Retinal pigment epithelial cell (primary cell): ENCODE results near the gene FSTL4.
"Not testable (repeated sequence)": the region's sequence is repeated elsewhere in the genome, so short reads cannot be mapped to it uniquely, and the experiment has no call there.

Experiments
- DNase-seq: peaks from one replicate; pipeline ENCODE4 v3.0.0-alpha.2; 2010; ENCODE audit warnings: low read depth
- H3K4me3 ChIP-seq: 2 replicates; pipeline ENCODE4 v1.5.1; 2011; ENCODE audit warnings: mild to moderate bottlenecking, low read length, control low read depth, moderate library complexity
- CTCF ChIP-seq: conservative IDR thresholded peaks from 2 replicates; pipeline ENCODE4 v1.5.1; 2011; ENCODE audit warnings: low read depth, low read length, control low read depth, inconsistent platforms

Gene FSTL4

DNA sequence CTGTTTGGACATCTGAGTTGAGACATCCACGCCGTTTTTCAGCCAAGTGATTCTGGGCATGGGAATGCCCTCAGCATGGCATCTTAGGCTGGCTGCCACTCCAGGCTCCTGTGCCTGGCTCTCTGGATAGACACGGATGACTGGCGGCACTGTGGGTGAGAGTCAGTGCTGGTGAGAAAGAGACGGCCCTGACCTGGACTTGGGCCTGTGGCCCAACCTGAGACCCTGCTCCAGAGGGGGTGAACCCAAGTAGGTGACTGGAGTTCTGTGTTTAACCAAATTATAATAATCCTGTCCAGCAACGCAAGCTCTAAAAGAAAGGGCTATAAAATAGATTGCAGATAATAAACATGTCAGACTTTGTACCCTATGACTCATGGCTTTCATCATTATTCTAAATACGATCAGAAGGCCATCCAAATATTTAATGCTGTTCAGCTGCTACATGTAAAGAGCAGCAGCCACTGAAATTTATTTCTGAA lies 386.6 kb downstream of the FSTL4 start:
- TF ChIP-seq CTCF: no peak
- no peak for DNase-seq
- H3K4me3 ChIP-seq: no peak overlapping the region

GRCh38 chr5:133222979-133223378 lies 389.4 kb downstream of the FSTL4 start:
- H3K4me3 ChIP-seq: no peak overlapping the region
- TF ChIP-seq CTCF: no peak
- no peak for DNase-seq

DNA sequence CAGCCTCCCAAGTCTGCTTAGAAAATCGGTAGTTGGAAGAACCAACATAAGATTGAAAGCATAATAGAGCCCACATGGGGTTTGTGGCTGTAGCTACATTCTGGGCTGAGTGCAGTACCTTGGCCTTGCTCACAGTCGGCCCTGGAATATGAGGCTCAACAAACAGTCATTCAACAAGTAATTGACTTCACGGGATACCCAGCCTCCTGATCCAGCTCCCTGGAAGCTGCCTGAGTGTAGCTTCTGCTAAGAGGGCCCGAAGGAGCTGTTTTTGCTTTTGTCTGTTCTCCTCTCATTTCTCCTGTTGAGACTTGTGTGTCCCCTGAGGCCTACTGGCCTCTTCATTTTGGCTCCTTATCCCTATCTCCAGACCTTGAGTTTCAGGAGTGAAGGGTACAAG lies 389.8 kb downstream of the FSTL4 start:
- DNase-seq: no peak
- no peak for TF ChIP-seq CTCF
- no peak overlapping the region for H3K4me3 ChIP-seq

- no peak for TF ChIP-seq CTCF
- no peak for DNase-seq
- H3K4me3 ChIP-seq: no peak overlapping the region
Measured at GRCh38 chr5:133222040-133222439, 390.3 kb downstream of the FSTL4 start.

- no peak for DNase-seq
Measured at GRCh38 chr5:133220851-133221674, 391.3 kb downstream of the FSTL4 start.

DNA sequence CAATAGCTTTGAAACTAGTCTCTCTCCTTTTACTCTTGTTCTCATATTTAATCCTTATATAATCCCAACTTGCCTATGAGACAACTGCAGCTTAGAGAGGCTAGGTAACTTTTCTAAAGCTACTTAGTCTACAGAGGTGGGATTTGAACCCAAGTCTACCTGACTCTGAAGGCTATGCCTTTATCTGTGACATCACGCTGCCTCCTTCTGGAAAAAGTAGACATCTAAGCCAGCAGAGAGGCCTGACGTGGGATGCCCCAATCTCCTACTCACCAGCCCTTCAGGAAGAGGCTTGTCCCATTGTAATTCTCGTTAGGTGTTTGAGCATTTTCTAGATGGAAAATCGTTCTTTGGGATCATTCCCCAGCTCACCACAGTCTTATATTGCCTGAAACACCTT lies 393.0 kb downstream of the FSTL4 start:
- DNase-seq: no peak
- TF ChIP-seq CTCF: no peak
- H3K4me3 ChIP-seq: no peak overlapping the region

More at GRCh38 chr5:133220851-133221674, 391.3 kb downstream of the FSTL4 start:
- no peak overlapping the region for H3K4me3 ChIP-seq
- TF ChIP-seq CTCF: no peak

DNA sequence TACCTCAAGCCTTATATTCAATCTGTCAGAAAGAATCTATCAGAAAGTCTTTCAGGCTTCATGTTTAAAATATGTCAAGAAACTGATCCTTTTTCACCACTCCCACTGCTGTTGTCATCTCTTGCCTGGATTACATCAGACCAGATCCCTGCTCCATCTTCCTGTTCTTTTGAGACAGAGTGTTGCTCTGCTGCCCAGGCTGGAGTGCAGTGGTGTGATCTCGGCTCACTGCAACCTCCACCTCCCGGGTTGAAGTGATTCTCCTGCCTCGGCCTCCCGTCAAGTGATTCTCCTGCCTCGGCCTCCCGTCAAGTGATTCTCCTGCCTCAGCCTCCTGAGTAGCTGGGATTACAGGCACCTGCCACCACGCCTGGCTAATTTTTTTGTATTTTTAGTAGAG lies 396.2 kb downstream of the FSTL4 start:
- not testable (repeated sequence) for DNase-seq, H3K4me3 ChIP-seq
